HG03575 (cell line): Measurements from ENCODE around the gene GIPC2.
"Not testable (repeated sequence)": the region's sequence is repeated elsewhere in the genome, so short reads cannot be mapped to it uniquely, and the experiment has no call there.

Source experiments
- ATAC-seq: cut with Tn5 transposase; IDR thresholded peaks from one replicate; pipeline ENCODE4 v1.9.1; 2021; ENCODE audit not compliant: unreplicated experiment, insufficient number of reproducible peaks, low FRiP score; ENCODE audit errors: extremely low read depth

The GIPC2 gene

GRCh38 chr1:78060857-78061563 is 15.2 kb downstream of the GIPC2 start:
- peak; percentile 87 for ATAC-seq

- no peak for ATAC-seq
Measured at GRCh38 chr1:78061825-78062523, 16.2 kb downstream of the GIPC2 start.

DNA sequence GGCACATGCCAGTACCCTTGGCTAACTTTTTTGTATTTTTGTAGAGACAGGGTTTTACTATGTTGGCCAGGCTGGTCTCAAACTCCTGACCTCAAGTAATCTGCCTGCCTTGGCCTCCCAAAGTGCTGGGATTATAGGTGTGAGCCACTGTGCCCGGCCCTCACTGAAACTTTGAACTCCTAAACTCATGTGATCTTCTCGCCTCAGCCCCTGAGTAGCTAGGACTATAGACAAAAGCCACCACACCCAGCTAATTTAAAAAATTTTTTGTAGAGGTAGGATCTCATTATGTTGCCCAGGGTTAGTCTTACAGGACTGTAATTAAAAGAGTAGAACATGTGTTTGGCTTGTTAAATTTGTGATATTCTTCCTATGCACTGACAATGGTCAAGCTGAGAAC is 19.1 kb downstream of the GIPC2 start:
- not testable (repeated sequence) for ATAC-seq

GRCh38 chr1:78068681-78069283 is 23.0 kb downstream of the GIPC2 start:
- no peak for ATAC-seq

DNA sequence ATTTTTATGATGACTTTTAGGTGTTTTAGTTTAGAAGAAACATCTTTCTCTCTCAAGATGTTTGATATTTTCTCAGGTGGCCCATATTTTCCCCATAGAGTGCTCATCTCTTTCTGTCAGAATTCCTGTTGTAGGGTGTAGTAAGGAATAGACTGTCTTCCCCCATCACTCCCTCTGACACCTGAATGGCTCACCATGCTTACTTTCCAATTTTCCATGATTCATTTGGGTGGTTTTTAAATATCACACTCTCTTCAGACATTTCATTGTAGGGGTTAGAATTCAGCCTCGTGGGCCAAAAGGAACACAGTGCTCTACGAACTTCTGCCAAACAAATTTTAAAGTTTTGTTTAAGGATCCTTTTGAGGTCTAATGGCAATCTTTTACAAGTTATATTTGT is 24.0 kb downstream of the GIPC2 start:
- no peak for ATAC-seq

GRCh38 chr1:78070210-78070609 is 24.4 kb downstream of the GIPC2 start:
- no peak for ATAC-seq

DNA sequence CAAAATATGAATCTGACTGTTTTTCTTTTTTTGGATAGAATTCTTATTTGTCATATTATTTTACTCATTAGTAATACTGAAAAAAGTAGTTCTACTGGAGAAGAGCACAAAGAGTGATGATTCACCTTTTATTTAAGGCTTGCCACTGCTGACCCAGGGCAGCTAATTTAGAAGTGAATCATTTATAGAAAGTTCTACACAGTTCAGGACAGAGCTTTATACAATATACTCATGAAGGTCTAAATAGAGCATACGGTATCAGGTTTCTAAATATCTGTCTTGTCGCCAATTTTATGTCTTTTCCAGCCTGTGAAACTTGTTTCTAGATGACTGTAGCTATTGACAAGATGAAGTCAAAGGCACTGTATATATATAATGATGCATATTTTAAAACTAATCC is 25.0 kb downstream of the GIPC2 start:
- peak; percentile 77 for ATAC-seq

DNA sequence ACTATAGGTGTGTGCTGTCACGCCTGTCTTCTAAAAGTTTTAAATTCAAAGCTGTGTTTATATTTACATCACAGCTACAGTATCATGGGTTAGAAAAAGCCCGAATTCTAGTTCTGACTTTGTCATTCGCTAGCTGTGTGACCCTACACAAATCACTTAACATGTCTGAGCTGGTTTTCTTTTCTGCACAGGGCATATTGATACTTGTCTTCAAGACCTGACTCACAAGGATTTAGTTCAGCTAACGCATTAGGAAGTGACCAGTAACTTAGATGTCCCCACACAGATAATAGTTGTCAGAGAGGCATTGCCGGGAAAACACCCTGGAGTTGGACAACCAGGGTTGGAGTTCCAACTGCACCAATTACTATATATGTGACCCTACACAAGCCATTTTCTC is 25.9 kb downstream of the GIPC2 start:
- ATAC-seq = no peak

DNA sequence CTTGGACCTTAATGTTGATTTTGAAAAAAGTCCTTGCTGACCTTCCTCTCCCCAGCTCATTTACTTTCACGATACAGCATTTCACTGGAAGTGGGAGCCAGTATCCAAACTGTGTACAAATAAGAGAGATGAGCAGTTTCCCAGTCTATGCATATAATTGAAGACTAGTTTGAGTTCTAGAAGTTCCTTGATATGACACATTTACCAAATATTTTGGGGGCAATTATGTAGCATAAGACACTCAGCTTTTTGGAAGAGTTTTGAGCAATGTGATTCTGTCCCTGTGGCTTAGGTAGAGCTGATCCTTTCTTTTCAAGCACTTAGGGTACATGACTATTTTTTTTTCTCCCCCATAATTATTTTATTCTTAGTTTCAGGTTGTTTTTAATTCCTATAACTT is 26.4 kb downstream of the GIPC2 start:
- ATAC-seq = no peak

DNA sequence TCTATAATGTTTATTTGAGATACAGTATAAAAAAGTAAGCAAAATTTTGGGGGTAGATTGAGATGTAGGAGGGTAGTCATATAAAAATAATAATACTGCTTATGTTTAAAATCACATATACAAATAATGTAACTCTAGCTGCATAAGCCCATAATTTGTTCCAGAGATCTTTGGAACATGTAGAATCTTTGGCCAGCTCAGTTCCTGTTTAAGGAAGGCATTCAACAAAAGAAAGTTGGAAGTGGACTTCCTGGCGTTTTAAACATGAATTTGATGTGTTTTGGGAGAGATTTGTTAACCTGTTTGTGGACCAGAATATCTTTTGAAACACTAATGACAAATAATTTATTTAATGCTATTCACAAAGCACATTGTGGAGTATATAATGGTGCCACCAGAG is 27.7 kb downstream of the GIPC2 start:
- no peak for ATAC-seq

GRCh38 chr1:78075621-78076020 is 29.9 kb downstream of the GIPC2 start:
- ATAC-seq = no peak

DNA sequence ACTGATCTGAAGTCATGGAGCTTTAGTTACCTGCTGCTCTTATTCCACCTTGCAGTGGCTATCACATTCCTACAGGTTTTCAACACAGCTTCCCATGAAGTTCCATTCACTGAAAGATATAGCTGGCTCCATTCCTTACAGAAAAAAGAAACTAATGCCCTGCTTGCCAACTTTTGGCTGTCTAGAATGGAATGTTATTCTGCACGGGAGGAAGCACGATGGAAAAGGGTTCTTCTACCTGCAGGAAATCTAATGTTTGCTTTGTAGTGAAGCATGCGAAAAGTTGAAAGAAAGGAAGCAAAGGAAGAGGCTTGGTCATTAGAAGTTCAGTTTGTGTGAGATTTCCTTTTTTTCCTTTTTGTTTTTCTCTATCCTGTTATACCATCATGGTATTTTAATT is 32.6 kb downstream of the GIPC2 start:
- no peak for ATAC-seq

GRCh38 chr1:78079580-78079979 is 33.8 kb downstream of the GIPC2 start:
- no peak for ATAC-seq

DNA sequence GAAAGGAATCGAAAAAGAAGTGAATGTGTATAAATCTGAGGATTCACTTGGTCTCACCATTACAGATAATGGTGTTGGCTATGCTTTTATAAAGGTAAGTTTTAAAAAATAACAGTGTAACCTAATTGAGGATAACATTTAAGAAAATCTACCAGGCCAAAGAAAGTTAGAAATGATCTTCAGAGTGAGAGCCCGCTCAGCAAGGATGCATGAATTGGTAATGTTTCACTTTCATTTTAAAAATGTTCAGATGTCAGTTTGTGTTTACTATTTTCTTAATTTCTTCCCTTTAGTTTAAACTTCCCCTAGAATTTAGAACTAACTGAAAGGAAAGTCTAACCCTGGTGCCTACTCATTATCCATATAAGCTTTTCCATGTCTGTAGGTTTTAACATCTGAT is 35.0 kb downstream of the GIPC2 start:
- no peak for ATAC-seq

DNA sequence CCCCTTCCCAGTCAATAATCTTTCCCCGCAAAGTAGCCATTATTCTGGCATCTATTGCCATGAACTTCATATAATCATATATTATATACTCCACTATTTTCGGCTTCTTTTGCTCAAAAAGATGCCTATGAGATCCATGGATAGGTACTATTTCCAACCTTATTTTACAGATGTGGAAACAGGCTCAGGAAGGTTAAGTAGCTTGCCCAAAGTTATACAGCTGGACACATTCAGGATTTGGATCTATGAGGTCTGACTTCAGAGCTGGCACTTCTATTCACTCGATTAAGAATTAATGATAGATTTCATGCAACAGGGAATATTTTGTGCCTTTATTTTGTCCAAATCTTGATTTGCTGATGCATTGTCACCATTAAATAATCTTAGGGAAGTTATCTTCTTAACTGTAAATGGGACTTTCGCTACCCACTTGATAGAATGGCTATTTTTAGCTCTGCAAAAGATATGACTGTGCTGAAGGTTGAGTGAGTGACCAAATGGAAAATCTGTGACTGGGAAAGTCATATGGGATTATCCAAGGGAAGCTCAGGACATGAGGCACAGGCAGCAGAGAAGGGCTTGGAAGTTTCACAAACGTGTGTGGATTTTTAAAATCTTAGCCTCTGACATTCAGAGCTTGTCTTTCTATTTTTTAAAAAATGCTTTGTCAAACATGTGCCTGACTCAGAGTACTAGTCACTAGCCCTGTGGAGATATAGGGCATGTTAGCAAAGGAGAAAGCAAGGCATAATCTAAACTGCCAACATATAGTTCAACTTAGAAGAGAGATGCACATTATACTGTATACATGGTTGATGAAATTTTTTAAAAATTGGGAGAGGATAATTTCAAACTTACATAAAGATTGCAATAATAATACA is 36.5 kb downstream of the GIPC2 start:
- ATAC-seq = no peak

DNA sequence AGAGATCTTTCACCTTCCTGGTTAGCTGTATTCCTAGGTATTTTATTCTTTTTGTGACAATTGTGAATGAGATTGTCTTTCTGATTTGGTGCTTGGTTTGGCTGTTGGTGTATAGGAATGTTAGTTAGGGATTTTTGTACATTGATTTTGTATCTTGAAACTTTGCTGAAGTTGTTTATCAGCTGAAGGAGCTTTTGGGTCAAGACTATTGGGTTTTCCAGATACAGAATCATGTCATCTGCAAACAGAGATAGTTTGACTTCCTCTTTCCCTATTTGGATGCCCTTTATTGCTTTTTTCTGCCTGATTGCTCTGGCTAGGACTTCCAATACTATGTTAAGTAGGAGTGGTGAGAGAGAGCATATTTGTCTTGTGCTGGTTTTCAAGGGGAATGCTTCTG is 38.9 kb downstream of the GIPC2 start:
- ATAC-seq = not testable (repeated sequence)

DNA sequence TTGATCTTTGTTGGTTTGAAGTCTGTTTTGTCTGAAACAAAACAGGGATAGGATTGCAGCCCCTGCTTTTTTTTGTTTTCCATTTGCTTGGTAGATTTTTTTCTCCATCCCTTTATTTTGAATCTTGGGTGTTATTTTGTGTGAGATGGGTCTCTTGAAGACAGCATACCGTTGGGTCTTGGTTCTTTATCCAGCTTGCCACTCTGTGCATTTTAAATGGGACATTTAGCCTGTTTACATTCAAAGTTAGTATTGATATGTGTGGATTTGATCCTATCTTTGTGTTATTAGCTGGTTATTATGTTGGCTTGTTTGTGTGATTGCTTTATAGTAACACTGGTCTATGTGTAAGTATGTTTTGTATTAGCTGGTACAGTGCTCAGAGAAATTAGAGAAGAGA is 40.9 kb downstream of the GIPC2 start:
- no peak for ATAC-seq

DNA sequence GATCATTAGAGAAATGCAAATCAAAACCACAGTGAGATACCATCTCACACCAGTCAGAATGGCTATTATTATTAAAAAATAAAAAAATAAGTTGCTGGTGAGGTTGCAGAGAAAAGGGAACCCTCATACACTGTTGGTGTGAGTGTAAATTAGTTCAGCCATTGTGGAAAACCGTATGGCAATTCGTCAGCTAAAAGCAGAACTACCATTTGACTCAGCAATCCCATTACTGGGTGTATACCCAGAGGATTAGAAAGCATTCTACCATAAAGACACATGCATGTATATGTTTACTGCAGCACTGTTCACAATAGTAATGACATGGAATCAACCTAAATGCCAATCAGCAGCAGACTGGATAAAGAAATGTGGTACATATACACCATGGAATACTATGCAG is 42.2 kb downstream of the GIPC2 start:
- no peak for ATAC-seq

DNA sequence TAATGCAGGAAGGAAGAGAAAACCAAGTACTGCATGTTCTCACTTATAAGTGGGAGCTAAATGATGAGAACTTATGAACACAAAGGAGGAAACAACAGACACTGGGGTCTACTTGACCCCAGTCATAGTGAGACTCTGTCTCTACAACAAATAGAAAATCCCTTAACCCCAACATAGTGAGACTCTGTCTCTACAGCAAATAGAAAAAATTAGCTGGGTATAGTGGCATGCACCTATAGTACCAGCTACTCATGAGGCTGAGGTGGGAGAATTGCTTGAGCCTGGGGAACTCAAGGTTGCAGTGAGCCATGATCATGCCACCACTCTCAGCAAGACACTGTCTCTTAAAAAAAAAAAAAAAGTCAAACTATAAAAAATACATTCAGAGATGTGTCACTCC is 42.7 kb downstream of the GIPC2 start:
- ATAC-seq = no peak
